ENCODE data around the gene C5orf46.
A peak's percentile ranks its signal among the peaks of the same experiment; 100 is the strongest.
"Not testable (repeated sequence)": the region's sequence is repeated elsewhere in the genome, so short reads cannot be mapped to it uniquely, and the experiment has no call there.

Gene C5orf46

DNA sequence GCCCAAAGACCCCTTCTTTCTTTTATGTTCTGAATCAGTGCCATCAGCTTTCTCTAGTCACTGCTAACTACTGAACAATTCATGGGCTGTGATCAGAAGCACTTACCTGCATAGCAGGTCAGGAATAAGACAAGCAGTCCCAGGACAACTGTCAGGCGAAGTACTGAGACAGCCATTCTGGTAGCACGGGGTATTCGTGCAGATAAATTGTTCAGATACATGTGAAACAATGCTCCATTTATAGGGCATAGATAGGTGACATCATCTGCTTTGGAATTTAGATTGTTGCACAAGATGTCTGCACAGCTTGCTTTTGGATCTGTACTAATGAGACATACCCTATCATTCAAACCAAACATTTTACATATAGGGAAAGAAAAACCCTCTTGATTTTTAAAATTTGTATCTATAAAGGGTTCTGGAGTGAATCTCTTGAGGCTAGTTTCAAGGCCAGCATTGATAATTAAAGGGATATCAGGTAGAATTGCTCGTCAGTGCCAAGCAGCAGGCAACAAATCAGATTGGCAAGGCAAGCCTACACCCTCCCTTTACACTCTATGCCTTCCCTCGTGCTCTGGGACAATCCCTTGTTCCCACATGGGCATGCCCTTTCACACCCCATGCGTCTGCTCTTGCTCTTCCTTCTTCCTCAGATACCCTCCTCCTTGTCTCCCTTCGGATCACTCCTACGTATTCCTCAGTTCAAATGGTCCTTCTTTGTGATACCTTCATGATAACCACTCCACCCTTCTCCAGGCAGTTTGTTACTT is at the start of gene C5orf46:
TSS of gene C5orf46 (minus strand) at position 213 of the 770 bp plus-strand sequence. CDS start at position 176, 37 bp downstream.
- DNase-seq (ENCODE audit: insufficient read length, low spot score): peak; percentile 9
- peak; percentile 84 for FAIRE-seq
- TF ChIP-seq POLR2A (IDR thresholded peaks at IDR 0.05; ENCODE audit: low read depth, low read length): no peak

DNA sequence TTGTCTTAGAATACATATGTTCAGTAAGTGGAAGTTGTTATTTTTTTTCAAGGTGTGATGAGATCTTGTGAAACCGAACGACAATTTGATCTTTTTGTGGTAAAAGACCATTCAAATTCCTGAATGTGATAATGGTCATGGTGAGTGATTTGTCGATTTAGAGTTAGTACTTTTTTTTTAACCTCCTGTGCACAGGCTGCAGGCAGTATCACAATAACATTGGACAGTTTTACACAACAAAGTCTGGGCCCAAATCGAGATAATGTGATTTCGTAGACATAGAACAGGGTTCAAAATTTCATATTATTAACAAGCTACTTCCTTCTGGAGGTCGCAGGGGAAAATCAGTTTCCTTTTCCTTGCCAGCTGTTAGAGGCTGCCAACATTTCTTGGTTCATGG is 48.6 kb upstream of the C5orf46 start:
- DNase-seq (ENCODE audit: insufficient read length, low spot score): no peak
- no peak for TF ChIP-seq POLR2A (IDR thresholded peaks at IDR 0.05; ENCODE audit: low read depth, low read length)
- FAIRE-seq: no peak

DNA sequence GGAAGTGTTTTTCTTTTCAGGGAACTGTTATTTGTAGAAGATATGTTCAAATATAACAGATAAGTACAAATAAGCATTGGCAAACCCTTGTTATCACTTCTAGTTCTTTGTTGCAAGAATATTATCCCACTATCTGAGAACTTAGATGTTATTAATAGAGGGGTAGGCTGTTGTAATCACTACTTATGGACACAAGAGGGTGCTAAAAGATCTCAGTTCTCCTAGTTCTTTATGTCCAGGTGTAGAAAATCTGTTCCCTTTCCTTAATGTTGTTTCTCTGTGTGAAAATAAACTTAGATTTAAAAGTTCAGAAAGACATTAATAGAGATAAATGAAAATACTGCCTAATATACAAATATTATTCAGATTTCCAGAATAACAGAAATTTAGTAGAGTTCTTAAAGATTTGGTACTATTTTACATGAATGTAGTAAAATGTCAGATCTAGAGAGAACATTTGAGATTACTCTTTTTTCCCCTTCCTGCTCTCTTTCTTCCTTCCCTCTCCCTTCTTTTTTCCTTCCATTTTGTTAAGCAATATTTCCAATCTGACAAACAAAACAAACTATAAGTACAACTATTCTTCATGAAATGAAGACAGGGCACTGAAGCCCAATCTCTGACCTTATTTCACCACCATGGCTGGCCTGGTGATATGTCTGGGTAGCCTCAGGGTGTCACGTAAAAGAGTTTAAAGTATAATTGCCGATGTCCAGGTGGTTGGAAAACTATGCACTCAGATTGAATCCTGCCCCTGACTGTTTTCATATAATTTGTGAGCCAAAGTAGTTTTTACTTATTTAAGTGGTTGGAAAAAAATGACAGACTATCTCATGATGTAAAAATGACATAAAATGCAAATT is 43.6 kb upstream of the C5orf46 start:
- TF ChIP-seq POLR2A (IDR thresholded peaks at IDR 0.05; ENCODE audit: low read depth, low read length): no peak
- DNase-seq (ENCODE audit: insufficient read length, low spot score): peak; percentile 11
- peak; percentile 95 for FAIRE-seq

DNA sequence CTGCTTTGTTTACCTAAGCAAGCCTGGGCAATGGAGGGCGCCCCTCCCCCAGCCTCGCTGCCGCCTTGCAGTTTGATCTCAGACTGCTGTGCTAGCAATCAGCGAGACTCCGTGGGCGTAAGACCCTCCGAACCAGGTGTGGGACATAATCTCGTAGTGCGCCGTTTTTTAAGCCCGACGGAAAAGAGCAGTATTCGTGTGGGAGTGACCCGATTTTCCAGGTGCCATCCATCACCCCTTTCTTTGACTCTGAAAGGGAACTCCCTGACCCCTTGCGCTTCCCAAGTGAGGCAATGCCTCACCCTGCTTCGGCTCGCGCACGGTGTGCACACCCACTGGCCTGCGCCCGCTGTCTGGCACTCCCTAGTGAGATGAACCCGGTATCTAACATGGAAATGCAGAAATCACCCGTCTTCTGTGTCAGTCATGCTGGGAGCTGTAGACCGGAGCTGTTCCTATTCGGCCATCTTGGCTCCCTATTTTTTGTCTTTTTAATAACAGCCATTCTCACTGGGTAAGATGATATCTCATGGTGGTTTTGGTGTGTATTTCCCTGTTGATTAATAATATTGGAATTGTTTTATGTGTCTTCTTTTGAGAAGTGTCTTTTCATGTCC is 40.4 kb upstream of the C5orf46 start:
- DNase-seq (ENCODE audit: insufficient read length, low spot score); FAIRE-seq: not testable (repeated sequence)

DNA sequence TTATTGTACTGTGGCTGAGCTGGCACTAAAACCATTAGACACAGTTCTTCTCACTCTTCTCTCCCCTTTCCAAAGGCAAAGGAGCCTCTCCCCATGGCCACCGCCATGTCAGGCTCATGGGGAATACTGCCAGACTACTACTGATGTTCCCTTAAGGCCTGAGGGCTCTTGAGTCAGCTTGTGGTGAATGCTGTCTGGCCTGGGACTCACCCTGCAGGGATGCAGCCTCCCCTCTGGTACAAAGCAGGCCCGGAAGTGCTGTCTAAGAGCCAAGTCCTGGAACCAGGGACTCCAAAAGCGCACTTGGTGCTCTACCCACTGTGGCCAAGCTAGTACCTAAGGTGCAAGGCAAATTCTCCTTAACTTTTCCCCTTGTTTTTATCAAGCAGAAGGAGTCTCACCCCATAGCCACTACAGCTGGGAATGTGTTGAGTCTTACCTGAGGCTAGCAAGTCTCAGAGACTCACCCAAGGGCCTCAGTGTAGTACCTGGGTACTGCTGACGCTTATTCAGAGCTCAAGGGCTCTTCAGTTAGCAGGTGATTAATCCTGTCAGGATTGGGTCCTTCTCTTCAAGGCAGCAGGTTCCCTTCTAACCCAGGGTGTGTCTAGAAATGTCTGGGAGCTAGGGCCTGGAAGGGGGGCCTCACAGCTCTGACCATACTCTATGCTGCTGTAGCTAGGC is 33.2 kb upstream of the C5orf46 start:
- FAIRE-seq (peak; percentile 38), DNase-seq (ENCODE audit: insufficient read length, low spot score) (peak; percentile 26)
- no peak for TF ChIP-seq POLR2A (IDR thresholded peaks at IDR 0.05; ENCODE audit: low read depth, low read length)

DNA sequence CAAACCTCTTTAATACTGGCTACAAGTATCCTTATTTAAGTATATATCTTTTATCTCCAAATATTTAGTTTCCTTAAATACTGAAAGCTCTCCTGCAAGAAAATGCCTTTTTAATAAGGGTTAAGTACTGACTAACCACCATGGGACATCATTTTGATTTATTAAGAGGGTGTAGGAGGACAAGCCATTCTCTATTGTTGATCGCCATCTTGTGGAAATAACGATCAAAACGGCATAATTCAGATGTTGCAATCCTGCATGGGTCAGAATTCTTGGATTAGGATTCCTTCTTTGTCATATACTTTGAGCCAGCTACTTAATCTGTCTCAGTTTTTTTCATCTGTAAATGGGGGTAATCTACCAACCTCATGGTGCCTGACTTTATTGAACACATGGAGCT is 28.7 kb upstream of the C5orf46 start:
- no peak for TF ChIP-seq POLR2A (IDR thresholded peaks at IDR 0.05; ENCODE audit: low read depth, low read length)
- peak; percentile 23 for DNase-seq (ENCODE audit: insufficient read length, low spot score)
- peak; percentile 89 for FAIRE-seq

DNA sequence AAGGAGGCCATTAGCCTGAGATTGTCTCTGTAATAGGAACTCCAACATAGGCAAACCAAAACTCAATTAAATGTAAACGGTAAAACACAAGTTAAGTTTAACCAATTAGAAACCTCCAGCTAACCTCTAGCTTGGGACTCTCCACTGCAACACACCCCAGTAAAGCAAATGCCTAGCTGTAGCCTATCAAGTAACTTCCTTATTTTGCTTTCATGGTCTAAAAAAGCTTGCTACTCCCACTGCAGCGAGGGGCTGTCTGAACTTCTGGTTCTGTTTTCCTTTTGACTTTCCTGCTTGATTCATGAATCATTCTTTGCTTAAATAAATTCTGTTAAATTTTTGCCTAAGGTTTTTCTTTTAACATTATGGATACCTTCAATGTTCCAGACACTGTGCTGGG is 24.4 kb upstream of the C5orf46 start:
- DNase-seq (ENCODE audit: insufficient read length, low spot score) (no peak), FAIRE-seq (no peak)
- no peak for TF ChIP-seq POLR2A (IDR thresholded peaks at IDR 0.05; ENCODE audit: low read depth, low read length)

DNA sequence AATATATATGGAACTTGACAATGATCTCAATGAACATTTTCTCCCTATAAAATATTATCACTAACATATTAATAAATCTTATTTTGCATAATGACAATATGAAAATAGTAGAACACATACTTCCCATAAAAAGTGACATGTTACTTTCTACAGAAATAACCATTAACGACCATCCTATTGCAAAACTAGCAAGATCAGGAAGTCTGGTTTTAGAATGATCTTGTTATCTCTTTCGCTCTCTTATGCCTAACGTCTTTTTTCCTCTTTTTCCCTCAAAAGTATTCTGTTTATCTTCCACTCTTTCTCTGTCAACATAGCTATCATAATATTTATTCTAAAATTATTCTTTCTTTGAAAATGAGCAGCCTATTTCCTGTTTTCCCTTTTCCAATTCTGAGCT is 21.6 kb upstream of the C5orf46 start:
- no peak for FAIRE-seq
- DNase-seq (ENCODE audit: insufficient read length, low spot score): no peak
- no peak for TF ChIP-seq POLR2A (IDR thresholded peaks at IDR 0.05; ENCODE audit: low read depth, low read length)

DNA sequence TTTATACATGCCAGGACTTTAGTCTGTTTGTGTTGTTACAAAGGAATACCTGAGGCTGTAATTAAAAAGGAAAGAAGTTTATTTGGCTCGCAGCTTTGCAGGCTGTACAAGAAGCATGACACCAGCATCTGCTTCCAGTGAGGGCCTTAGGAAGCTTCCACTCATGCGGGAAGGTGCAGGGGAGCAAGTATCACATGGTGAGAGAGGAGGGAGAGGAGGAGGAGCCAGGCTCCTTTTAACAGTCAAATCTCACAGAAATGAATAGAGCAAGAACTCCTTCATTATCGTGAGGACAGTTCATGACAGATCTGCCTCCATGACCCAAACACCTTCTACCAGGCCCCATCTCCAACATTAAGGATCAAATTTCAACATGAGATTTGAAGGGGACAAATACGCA is 18.7 kb upstream of the C5orf46 start:
- FAIRE-seq: no peak
- no peak for DNase-seq (ENCODE audit: insufficient read length, low spot score)
- no peak for TF ChIP-seq POLR2A (IDR thresholded peaks at IDR 0.05; ENCODE audit: low read depth, low read length)

DNA sequence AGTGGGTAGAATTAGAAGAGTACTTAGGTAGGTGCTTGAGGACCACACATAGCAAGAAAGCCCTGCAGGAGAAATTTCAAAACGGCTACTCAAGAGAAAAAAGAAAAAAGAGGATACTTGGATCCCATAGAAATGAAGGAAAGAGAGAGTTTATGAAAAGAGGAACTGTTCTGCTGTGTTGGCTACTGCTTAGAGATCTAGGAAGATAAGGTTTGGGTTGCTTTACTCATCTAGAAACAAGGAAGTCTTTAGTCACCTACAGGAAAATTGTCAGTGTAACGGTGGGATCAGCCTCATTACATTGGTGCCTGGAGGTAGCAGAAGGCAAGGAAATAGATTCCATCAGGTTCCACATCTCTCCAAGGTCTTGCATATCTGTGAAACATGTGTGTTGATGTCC is 14.8 kb upstream of the C5orf46 start:
- no peak for TF ChIP-seq POLR2A (IDR thresholded peaks at IDR 0.05; ENCODE audit: low read depth, low read length)
- DNase-seq (ENCODE audit: insufficient read length, low spot score): no peak
- no peak for FAIRE-seq

DNA sequence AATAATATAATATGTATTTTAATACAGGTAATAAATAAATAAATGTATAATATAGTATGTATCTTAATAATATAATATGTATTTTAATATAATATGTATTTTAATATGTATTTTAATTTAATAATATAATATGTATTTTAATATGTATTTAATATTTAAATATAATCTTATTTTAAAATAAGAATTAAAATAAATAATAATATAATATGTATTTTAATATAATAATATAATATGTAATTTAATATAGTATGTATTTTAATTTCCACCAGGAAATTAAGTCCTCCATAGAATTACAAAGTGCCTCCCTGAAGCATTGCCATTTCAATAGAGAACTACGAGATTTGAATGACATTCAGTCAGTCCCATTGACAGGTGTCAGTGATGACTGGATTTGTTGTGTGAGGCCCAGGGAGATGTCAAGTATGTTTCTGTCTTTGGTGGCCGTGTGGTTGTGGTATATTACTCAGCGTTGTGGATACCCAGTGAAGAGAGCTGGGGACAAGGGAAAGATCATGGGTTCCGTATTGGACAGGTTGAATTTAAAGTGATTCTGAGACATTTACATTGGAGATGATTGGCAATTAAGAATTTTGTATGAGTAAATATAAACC is 14.2 kb upstream of the C5orf46 start:
- FAIRE-seq (no peak), DNase-seq (ENCODE audit: insufficient read length, low spot score) (no peak)
- no peak for TF ChIP-seq POLR2A (IDR thresholded peaks at IDR 0.05; ENCODE audit: low read depth, low read length)

DNA sequence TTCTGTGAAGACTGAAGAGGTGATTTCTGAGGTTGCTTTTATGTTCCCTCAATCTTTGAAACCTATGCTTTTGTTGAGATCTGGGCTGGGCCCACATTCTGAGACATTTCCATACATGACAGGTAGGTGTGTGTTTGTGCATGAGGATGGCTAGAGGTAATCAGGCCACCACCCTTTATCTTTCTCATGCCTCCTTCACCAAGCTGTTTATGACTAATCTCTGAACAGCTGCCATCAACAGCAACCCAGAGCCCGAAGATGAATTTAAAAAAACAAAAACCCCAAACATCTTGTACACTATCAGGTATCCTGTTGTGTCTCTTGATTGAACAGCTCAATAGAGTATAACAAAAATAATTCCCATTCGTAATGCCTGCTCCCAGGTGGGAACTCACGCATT is 12.6 kb upstream of the C5orf46 start:
- FAIRE-seq (no peak), DNase-seq (ENCODE audit: insufficient read length, low spot score) (no peak)
- TF ChIP-seq POLR2A (IDR thresholded peaks at IDR 0.05; ENCODE audit: low read depth, low read length): no peak

DNA sequence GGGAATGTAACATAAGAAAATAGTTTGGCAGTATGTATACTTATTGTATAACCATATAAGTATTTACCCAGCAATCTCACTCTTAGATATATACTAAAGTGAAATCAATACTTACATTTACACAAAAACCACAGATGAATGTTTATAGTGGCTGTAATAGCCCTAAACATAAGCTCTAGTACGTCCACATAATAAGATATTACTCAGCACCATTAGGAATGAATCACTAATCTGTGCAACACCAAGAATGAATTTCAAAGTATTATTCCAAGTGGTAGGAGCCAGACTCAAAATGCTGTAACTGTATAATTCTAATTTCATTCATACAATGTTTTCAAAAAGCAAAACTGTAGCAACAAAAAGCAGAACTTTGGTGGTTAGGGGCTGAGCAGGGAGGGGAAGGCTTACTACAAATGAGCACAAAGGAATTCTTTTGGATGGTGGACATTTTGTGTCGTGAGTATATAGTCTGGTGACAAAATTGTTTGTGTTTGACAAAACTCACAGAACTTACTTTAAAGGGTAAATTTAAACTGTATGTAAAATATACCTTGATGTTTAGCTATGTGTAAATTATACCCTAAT is 11.9 kb upstream of the C5orf46 start:
- TF ChIP-seq POLR2A (IDR thresholded peaks at IDR 0.05; ENCODE audit: low read depth, low read length): no peak
- DNase-seq (ENCODE audit: insufficient read length, low spot score) (no peak), FAIRE-seq (no peak)
